Esophagus muscularis mucosa (tissue), 4 donors: ENCODE results near the gene TKTL1. TPM values are rescaled to one million over a fixed set of nuclear protein-coding genes. Genes with fewer than 3 reads are reported as not detected.

Experiments
- DNase-seq: peaks from one replicate; pipeline ENCODE4 v3.0.0-alpha.2; 2017; ENCODE audit errors: extremely low spot score
- H3K27ac ChIP-seq, 4 donors: fragments of 200-600 bp; sonication (generic); replicated peaks in 1 of 4; 1 replicate in 3 of 4; 2 replicates in 1 of 4; pipeline ENCODE4 v1.5.1; 2016 to 2019; ENCODE audit warnings: mild to moderate bottlenecking in 1 of 4
- H3K27me3 ChIP-seq, 4 donors: fragments of 200-600 bp; sonication (generic); one replicate each; pipeline versions ENCODE4 v1.5.1 to v1.6.0; 2016 to 2019
- H3K36me3 ChIP-seq, 4 donors: fragments of 200-600 bp; sonication (generic); one replicate each; pipeline ENCODE4 v1.5.1; 2016 to 2019
- H3K4me1 ChIP-seq, 4 donors: fragments of 200-600 bp; sonication (generic); one replicate each; pipeline ENCODE4 v1.5.1; 2016 to 2019
- H3K4me3 ChIP-seq, 4 donors: fragments of 200-600 bp; sonication (generic); 1 replicate in 2 of 4; 2 replicates in 2 of 4; pipeline ENCODE4 v1.5.1; 2016 to 2019; ENCODE audit warnings: mild to moderate bottlenecking in 4 of 4, moderate library complexity in 1 of 4
- H3K9me3 ChIP-seq, 4 donors: fragments of 200-600 bp; sonication (generic); 1 replicate in 3 of 4; 2 replicates in 1 of 4; pipeline ENCODE4 v1.5.1; 2016 to 2019
- EP300 ChIP-seq: sonication (generic); formaldehyde crosslinking; IDR thresholded peaks from one replicate; pipeline ENCODE4 v1.6.1; 2017; ENCODE audit warnings: antibody characterized with exemption
- POLR2A ChIP-seq: fragments of 450-650 bp; IDR thresholded peaks from one replicate; pipeline ENCODE4 v1.6.1; 2017; ENCODE audit warnings: antibody characterized with exemption, moderate library complexity, mild to moderate bottlenecking, low read depth
- POLR2AphosphoS5 ChIP-seq, 2 donors: sonication (generic); formaldehyde crosslinking; IDR thresholded peaks; one replicate each; pipeline ENCODE4 v1.6.1; 2017; ENCODE audit warnings: antibody characterized with exemption in 2 of 2
- WGBS: methylation state at CpG from one replicate; pipeline ENCODE4 v1.1.5; 2018; 5-methylcytosine and 5-hydroxymethylcytosine counted together
- intact Hi-C: fragments of 100-400 bp; cut with DNase I; formaldehyde crosslinking; loops from one replicate; pipeline ENCODE4 v1.15.1; 2023
- total RNA-seq, 4 donors: library from RNA; depleted of rRNA; stranded (reverse); fragments of >200 nt; gene quantifications; one replicate each; pipeline versions ENCODE4 v1.1.0 to v1.2.1, GENCODE V29; 2016
- TF ChIP-seq, protein P1 (sequence below), 3 experiments: fragments of 200-600 bp in 2 of 3; fragments of 450-650 bp in 1 of 3; sonication (generic) in 2 of 3; IDR thresholded peaks; one replicate each; pipeline ENCODE4 v1.5.1; 2017 to 2019; ENCODE audit warnings: antibody characterized with exemption in 3 of 3, mild to moderate bottlenecking in 2 of 3, moderate library complexity in 1 of 3

TKTL1 gene
- total RNA-seq, 4 donors from 2014 or later = not detected

DNA sequence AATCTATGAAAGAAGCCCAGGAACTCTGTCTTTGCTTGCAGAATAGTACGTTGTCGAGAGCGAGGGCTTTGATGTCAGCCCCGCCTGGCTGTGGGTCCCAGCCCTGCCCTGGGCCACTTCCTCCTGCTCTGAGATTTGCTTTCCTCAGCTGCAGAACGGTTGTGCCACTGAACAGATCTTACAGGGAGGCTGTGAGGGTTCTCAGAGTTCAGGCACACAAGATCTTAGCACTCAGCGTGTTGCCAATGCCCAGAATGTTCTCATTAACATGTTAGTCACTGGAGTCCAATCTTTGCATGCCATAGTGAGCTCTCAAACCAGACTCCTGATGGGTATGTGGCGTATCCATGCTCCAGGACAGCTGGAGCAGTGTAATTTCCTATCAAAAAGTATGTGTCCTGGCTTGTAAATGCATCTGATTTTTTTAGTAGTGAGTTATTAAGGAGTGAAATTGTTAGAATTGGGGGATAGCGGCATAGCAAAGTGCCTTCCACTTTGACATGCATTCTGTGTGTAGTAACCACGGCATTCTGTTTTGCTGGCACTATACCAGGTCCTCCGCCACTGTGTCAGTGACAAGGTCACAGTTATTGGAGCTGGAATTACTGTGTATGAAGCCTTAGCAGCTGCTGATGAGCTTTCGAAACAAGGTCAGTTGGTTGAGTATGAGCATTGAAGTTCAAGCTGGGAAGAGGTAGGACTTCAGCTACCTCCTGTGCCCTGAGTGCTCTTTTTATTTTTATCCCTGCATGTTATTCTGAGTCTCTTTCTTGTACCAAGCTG, 31.6 kb downstream of the TKTL1 start:
- intact Hi-C loops = no loop called here
- no peak for DNase-seq
- TF ChIP-seq, protein P1, sequence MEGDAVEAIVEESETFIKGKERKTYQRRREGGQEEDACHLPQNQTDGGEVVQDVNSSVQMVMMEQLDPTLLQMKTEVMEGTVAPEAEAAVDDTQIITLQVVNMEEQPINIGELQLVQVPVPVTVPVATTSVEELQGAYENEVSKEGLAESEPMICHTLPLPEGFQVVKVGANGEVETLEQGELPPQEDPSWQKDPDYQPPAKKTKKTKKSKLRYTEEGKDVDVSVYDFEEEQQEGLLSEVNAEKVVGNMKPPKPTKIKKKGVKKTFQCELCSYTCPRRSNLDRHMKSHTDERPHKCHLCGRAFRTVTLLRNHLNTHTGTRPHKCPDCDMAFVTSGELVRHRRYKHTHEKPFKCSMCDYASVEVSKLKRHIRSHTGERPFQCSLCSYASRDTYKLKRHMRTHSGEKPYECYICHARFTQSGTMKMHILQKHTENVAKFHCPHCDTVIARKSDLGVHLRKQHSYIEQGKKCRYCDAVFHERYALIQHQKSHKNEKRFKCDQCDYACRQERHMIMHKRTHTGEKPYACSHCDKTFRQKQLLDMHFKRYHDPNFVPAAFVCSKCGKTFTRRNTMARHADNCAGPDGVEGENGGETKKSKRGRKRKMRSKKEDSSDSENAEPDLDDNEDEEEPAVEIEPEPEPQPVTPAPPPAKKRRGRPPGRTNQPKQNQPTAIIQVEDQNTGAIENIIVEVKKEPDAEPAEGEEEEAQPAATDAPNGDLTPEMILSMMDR (IDR thresholded peaks at IDR 0.05) = no peak
- TF ChIP-seq EP300 (no peak), POLR2AphosphoS5 (IDR thresholded peaks at IDR 0.05) (no peak), POLR2A (no peak)
- H3K27ac ChIP-seq = no peak overlapping the region
- no peaks in the 10 kb centered on the region for H3K27me3 ChIP-seq
- H3K36me3 ChIP-seq = no peaks in the 10 kb centered on the region
- peaks cover 0 to 11% (median 3%) of the 10 kb centered on the region in 4 donors for H3K4me1 ChIP-seq
- 62% methylated on average over 11 of the region's 11 CpGs for WGBS
- H3K9me3 ChIP-seq = no peaks in the 10 kb centered on the region
- H3K4me3 ChIP-seq = no peak overlapping the region

DNA sequence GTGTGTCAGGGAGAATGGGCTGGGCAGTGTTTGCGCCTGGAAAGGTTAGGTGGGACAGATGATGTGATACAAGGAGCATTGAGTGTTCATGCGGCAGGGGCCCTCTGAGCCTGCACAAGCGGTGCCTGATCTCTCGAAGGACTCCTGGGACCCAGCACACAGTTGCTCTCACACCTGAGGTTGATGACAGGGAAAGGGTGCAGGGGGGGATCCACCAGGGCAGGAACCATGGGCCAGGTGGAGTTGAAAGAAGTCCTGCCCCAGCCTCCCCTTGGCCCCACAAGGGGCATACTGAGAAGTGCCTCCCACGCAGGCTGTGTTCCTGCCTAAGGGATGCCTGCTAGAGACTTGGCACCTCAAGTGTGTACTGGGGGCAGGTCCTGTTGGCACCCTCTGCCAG, 33.1 kb downstream of the TKTL1 start:
- no peaks in the 10 kb centered on the region for H3K9me3 ChIP-seq
- intact Hi-C loops = no loop called here
- no peak overlapping the region for H3K4me3 ChIP-seq
- H3K36me3 ChIP-seq = no peaks in the 10 kb centered on the region
- DNase-seq = no peak
- H3K4me1 ChIP-seq = peaks cover 0 to 11% (median 3%) of the 10 kb centered on the region in 4 donors
- no peaks in the 10 kb centered on the region for H3K27me3 ChIP-seq
- WGBS = 88% methylated on average over 5 of the region's 5 CpGs
- TF ChIP-seq, protein P1 (IDR thresholded peaks at IDR 0.05) = no peak
- TF ChIP-seq POLR2AphosphoS5 (IDR thresholded peaks at IDR 0.05) = no peak
- TF ChIP-seq EP300 = no peak
- no peak for TF ChIP-seq POLR2A
- H3K27ac ChIP-seq = no peak overlapping the region

DNA sequence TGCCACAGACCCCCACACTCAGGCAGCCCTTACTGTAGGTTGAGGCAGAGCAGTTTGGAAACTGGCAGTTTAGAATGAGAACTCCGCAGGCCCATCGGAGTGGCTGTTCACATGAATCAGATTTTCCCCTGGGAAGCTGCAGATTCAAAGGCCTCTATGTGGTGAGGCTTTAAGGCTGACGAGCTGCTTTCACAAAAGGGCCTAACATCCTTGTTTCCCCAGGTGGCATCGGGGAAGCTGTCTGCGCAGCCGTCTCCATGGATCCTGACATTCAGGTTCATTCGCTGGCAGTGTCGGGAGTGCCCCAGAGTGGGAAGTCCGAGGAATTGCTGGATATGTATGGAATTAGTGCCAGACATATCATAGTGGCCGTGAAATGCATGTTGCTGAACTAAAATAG, 33.7 kb downstream of the TKTL1 start:
- no peak for TF ChIP-seq POLR2A
- no peak for TF ChIP-seq POLR2AphosphoS5 (IDR thresholded peaks at IDR 0.05)
- TF ChIP-seq, protein P1 (IDR thresholded peaks at IDR 0.05) = no peak
- no peak for TF ChIP-seq EP300
- WGBS = 72% methylated on average over 9 of the region's 10 CpGs
- intact Hi-C loops = no loop called here
- Histone ChIP-seq H3K36me3 (no peaks in the 10 kb centered on the region), H3K27ac (no peak overlapping the region), H3K4me3 (no peak overlapping the region), H3K4me1 (peaks cover 0 to 11% (median 3%) of the 10 kb centered on the region in 4 donors), H3K9me3 (no peaks in the 10 kb centered on the region), H3K27me3 (no peaks in the 10 kb centered on the region)
- no peak for DNase-seq

DNA sequence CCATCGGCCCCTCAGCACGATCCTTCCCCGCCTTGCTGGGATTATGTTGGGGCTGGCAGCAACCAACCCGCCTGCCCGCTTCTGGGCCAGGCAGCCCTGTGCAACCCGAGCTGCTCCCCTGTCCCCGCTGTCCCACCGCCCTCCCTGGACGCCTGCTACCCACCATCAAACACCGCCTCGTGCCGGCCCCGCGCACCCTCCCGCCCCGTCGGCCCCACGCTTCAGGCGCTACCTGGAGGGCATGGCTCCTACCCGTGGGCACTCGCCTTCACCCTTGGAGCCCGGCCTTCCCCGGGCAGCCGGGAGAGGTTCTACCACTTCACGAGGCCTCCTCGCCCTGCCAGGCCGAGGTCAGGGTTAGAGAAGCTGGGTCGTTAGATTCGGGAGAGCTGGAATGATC, 37.0 kb downstream of the TKTL1 start:
- 89% methylated on average over 28 of the region's 29 CpGs for WGBS
- Histone ChIP-seq H3K27ac (no peak overlapping the region), H3K27me3 (no peaks in the 10 kb centered on the region), H3K36me3 (no peaks in the 10 kb centered on the region), H3K9me3 (no peaks in the 10 kb centered on the region), H3K4me1 (peaks cover 0 to 2% (median 0%) of the 10 kb centered on the region in 4 donors), H3K4me3 (no peak overlapping the region)
- DNase-seq = no peak
- intact Hi-C loops = no loop called here
- TF ChIP-seq POLR2A = no peak
- TF ChIP-seq EP300 = no peak
- TF ChIP-seq, protein P1 (IDR thresholded peaks at IDR 0.05) = no peak
- TF ChIP-seq POLR2AphosphoS5 (IDR thresholded peaks at IDR 0.05) = no peak
